GM18517 (cell line): ENCODE results near the gene TMEM135.
"Not testable (repeated sequence)": the region's sequence is repeated elsewhere in the genome, so short reads cannot be mapped to it uniquely, and the experiment has no call there.

Source experiments
- ATAC-seq: cut with Tn5 transposase; IDR thresholded peaks from one replicate; pipeline ENCODE4 v1.9.1; 2021; ENCODE audit warnings: mild to moderate bottlenecking, moderate library complexity; ENCODE audit not compliant: unreplicated experiment

The TMEM135 gene

GRCh38 chr11:87188921-87189320, 151.2 kb downstream of the TMEM135 start:
- ATAC-seq = not testable (repeated sequence)

DNA sequence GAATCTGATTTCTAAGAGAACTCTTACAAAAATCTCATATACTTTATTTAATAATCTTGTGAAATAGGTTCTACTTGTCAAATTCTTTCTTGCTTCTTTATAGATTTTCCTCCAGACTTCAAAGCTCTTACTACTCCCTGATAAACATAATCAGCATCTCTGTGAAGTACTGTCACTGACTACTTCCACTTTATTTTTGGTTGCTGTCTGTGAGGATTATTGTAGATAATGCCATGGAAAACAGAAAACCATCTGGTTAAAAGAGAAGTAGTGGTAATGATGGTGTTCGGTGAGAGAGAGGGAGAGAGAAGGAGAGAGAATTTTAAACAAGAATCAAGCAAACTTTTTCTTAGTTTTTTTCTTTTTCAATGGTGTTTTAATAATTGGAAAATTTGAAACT, 152.3 kb downstream of the TMEM135 start:
- no peak for ATAC-seq

DNA sequence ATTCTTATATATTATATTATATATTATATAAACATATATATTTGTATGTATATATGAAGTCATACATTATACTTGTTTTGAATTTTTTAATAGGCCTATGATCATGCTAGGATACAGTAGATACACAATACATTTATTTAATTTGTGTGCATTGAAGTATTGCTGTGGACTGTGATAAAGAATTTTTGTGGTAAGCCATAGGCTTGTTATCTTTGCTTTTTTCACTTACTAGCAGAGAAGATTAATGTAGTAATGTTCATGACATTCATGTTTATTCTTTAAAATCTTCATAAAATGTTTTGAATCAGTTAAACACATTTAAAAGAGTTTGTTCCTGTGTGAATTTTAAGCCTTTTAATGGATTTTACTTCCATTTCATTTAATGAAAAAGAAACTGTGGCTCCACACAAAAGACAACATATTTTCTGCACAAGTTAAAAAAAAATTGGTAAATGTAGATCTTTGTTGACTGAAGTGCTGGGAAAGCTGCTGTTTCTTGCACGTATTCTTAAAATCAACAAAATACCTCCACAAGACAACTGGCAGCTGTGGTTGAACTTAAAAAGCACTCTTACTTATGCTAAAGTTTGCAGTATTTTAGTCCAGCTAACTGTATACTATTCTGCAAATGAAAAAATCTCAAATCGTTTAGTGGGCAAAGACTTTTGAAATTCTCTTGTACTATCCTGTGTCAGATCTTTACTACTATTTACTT, 156.2 kb downstream of the TMEM135 start:
- no peak for ATAC-seq

DNA sequence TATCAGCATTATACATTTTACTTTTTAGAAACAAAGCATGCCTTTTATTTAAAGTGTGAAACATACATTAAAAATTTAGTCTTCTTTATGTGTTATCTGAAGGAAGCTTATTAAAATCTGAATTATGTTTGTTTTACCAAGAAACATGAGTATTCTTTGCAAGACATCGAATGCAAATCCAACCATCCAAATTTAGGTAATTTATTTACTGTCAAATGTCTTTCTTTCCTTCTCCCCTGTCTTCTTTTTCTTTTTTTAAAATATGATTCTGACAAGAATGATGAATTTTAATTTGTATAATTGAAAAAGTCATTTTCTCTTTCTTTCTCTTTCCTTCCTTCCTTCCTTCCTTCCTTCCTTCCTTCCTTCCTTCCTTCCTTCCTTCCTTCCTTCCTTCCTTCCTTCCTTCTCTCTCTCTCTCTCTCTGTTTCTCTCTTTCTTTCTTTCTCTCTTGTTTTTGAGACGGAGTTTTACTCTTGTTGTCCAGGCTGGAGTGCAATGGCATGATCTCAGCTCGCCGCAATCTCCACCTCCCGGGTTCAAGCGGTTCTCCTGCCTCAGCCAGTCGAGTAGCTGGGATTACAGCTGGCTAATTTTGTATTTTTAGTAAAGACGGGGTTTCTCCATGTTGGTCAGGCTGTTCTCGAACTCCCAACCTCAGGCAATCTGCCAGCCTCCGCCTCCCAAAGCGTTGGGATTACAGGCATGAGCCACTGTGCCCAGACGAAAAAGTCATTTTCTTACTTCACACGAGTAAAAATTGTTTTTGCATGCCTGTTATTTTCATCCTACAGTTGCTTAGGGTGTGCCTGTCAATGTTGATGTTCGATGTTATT, 157.5 kb downstream of the TMEM135 start:
- ATAC-seq = no peak

GRCh38 chr11:87198266-87198881, 160.6 kb downstream of the TMEM135 start:
- no peak for ATAC-seq

- no peak for ATAC-seq
These were observed 163.6 kb downstream of the TMEM135 start for GRCh38 chr11:87201376-87201775.

DNA sequence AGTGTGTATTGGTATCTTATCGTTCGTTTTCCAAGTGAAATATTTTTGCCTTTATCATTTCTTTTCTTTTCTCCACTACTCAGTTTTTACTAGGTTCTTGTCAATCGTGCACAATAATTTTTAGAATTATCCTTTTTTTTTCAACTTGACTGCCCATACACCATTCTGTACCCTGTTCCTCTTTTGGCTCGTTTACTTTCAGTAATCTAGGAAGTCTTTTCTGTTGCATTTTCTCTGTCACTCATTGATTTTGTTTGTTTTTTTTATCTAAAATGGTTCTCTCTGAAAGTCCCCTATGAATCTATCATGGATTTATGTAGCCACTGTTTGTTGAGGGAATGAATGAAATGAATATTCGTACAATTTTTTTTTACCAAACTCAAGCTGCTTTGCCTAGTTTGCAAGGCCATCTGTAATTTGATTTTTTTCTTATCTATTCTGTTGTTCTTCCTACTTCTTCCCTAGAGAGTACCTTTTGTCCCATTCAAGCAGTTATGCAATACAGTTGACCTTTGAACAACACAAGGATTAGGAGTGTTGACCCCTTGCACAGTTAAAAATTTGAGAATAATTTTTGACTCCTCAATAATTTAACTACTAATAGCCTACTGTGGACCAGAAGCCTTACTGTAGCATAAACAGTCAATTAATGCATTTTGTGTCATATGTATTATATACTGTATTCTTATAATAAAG, 166.3 kb downstream of the TMEM135 start:
- no peak for ATAC-seq

DNA sequence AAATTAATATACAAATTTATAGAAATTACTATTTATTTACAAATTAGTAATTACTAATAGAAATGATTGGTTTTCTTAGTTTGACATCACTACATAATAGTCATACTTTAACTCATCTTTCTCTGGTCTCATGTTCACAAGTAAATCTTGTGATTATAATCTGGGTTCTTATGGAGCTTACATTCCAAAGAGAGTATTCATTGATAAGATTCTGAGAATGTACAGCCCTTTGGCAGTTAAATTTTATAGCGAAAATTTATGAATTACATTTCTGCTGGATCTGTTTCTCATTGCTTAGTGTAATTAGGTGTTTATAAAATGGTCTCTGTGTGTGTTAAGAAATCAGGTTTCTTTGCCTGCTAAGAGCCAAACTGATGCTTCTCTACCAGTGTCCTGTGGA, 175.2 kb downstream of the TMEM135 start:
- no peak for ATAC-seq

- ATAC-seq = peak; percentile 90
These were observed 175.7 kb downstream of the TMEM135 start for GRCh38 chr11:87213444-87213843.

DNA sequence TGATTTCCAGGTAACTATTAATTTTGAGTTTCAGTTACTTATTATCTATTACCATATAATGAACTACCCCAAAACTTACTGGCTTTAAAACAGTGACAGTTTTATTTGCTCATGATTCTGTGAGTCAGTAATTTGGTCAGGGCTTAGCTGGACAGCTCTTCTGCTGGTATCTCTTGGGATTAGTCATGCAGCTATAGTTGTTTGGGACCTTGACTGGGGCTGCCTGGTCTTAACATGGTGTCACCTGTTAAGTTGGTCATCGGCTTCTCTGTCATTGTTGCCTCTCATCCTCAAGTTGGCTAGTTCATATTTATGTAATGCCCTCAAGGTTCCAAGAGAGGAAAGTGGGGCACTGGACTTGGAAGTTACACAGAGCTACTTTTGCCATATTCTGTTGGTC, 177.5 kb downstream of the TMEM135 start:
- no peak for ATAC-seq

DNA sequence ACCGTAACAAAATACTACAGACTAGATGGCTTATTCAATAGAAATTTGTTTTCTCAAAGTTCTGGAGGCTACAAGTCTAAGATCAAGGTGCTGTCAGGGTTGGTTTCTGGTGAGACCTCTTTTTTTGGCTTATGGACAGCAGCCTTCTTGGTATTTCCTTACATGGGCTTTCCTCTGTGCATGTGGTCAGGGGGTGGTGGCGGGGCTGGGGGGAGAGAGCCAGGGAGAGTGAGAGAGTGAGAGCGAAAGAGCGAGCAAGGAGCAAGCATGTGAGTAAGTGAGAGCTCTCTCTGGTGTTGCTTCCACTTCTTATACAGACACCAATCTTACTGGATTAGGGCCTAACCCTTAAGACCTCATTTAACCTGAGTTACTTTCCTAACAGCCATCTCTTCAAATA, 181.5 kb downstream of the TMEM135 start:
- peak; percentile 76 for ATAC-seq

- ATAC-seq = no peak
These were observed 186.1 kb downstream of the TMEM135 start for GRCh38 chr11:87223816-87224215.

DNA sequence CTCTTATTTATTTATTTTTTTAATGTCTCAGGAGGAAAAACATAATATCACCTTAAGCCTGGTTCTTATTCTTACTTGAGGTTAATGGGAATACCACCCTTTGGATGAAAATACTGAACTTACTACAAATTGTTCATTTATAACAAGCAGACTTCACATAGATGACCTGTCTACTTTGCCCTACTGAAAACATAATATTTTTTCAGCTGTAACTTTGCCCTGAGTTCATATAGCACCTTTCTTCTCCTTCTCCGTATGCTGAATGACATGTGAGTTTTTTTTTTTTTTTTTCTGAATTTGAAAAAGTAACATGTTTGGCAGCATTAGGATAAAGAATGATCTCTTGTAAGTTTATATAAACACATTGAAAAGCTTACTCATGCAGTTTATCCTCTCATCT, 186.8 kb downstream of the TMEM135 start:
- ATAC-seq = no peak

DNA sequence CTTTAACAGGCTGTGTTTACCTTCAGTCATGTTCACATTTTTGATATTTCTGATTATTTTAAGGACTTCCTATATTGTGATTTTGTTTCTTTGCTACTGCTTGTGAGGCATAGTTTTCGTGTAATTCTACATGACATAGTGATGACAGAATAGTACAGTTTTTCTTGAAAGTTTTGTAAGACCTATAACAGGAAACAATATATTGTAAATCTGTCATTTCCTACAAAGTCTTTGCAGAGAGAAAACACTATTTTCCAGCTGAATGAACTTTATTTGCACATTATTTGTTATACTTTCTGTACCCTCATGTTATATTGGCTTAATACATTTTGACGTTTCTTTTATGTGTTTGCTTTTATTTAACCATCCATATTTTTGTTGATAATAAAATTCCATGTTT, 191.1 kb downstream of the TMEM135 start:
- no peak for ATAC-seq

DNA sequence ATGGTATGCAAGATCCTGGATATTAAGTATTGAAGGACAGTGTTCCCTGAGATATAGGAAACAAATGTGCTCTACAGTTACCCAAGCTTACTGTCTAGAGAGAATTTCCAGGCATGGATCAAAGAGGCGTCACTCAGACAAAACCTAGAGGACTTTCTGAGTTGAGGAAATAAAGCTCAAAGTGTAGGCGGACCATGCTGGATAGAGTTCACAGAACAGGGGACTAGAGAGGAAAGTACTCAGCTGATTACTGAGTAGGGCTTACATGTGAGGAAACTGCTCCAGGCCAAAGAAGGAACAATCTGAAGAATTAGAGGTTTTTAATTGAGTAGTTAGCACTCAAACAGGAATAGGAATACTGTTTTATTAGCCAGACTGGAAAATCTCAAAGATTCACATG, 193.3 kb downstream of the TMEM135 start:
- ATAC-seq = no peak

- ATAC-seq = no peak
These were observed 194.6 kb downstream of the TMEM135 start for GRCh38 chr11:87232320-87232719.

DNA sequence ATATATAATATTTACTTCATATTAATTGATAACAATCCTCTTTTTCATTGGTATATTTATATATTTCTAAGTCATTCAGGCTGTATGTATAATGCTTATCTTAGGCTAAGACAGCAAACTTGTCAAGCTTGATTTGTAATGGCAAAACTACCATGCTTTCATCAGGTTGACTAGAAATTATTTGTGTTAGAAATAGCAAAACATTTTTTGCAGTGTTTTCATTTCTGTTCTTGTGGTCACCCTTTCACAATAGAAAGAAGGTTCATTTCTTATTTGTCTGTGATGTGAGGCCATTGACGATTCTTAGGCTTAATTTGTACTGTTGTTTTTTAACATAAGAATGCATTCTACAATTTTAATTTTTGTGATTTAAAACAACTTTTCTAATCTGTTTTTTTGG, 197.6 kb downstream of the TMEM135 start:
- no peak for ATAC-seq

GRCh38 chr11:87236368-87236767, 198.6 kb downstream of the TMEM135 start:
- ATAC-seq = no peak

DNA sequence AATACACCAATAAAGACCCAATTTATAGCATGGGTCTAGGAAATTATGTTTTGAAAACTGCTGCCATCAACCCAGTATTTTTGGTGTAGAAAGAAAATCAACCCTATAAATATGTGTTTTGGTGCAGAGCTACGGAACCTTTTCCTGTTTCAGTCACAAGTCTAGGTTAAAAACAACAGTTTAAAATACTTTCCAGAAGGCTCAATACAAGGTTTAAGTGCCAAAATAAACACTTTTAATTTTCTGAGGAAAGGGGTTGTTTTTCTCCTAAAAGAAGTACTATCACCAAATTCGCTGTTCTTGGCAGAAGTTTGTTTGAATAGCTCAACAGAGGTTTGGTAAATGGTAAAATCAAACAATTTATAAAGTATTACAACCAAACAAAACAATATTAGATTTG, 201.3 kb downstream of the TMEM135 start:
- no peak for ATAC-seq

DNA sequence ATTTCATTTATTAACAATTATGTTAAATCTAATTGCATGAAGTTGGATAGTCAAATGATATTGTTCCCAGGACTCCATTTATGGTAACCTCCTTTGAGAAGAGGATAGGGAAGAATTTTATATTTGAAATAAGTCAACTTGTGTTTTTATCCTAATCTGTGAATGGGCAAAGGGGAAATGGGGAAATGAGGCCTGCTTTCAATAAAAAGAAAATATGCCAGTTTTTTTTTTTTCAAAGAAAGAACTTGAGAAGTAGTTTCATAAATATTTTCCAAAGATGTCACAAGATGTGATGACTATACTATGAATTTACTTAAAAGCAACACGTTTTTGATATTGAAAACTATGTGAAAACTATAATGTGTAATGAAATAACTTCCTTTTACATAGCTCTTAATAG, 201.8 kb downstream of the TMEM135 start:
- no peak for ATAC-seq

DNA sequence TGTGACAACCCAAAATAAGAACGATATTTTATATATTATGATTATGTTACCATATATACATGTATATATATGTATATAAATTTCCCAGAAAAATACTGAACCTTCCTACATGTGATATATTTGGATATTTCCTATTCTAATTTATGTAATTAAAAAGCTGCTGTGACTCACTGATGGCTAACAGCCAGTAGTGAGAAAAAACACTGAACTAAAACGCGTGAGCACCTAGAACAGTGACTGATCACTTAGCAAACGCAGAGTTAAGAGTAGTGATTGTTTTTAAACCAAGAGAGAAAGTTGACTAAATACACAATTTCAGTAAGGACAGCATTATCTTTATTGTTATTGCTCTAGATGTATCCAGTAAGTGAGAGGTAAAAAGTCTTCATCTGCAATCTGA, 213.8 kb downstream of the TMEM135 start:
- ATAC-seq = no peak
